Measurements from ENCODE around the gene BIVM.

BIVM gene

DNA sequence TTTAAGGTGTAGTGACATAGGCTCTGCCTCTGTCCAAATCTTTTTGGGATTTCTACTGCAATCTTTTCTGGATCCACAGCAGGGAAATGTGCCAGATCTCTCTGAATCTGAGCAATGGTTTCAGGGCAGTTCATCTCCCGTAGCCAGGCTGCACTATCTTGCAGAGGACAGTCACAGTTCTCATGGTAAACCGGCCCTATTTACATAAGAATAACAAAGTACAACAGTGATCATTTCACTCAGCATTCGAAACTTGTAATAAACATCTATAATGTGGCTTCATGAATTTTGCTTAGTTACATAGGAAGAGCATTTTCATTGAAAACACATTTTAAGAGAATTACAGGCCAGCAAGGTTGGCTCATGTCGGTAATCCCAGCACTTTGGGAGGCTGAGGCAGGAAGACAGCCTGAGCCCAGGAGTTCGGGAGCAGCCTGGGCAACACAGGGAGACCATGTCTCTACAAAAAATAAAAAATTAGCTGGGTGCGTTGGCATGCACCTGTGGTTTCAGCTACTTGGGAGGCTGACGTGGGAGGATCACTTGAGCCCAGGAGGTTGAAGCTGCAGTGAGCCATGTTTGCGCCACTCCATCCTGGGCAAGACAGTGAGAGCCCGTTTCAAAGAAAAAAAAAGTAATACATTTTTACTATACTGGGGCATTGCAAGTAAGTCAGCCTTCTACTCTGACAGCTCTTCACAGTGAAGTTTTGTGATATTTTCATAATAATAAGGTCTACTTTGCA is 5.1 kb upstream of the BIVM start:
- Histone ChIP-seq H2BK120ac (ENCODE audit: low read depth, low read length) (no peak overlapping the region), H3K18ac (ENCODE audit: low read length) (no peak overlapping the region), H3K56ac (ENCODE audit: low read length) (no peak overlapping the region), H3K27me3 (ENCODE audit: insufficient read depth, low read length, poor library complexity) (no peaks in the 10 kb centered on the region), H2BK15ac (replicated peaks; ENCODE audit: low read depth) (no peak overlapping the region), H4K5ac (ENCODE audit: low read length) (no peak overlapping the region), H3K4me1 (ENCODE audit: control insufficient read depth, low read depth, low read length) (no peaks in the 10 kb centered on the region), H3K4me3 (ENCODE audit: low read length) (no peak overlapping the region), H3K4ac (ENCODE audit: low read depth, low read length) (no peak overlapping the region), H3K36me3 (ENCODE audit: control insufficient read depth, insufficient read depth, low read length) (no peaks in the 10 kb centered on the region), H3K4me2 (ENCODE audit: low read length) (no peak overlapping the region), H3K23ac (ENCODE audit: low read length) (no peak overlapping the region), H3K9ac (ENCODE audit: low read length) (no peak overlapping the region), H2AK5ac (ENCODE audit: low read length) (no peak overlapping the region), H3K79me1 (ENCODE audit: low read length) (no peaks in the 10 kb centered on the region), H3K27ac (ENCODE audit: low read depth, low read length) (no peak overlapping the region), H2BK5ac (ENCODE audit: low read length) (no peak overlapping the region), H3K79me2 (ENCODE audit: control insufficient read depth, insufficient read depth, low read length) (no peaks in the 10 kb centered on the region), H4K8ac (ENCODE audit: low read depth, low read length) (no peak overlapping the region)
- DNase-seq = no peak
- no CpG with 5 or more reads among the region's 9 CpGs for WGBS (ENCODE audit: extremely low coverage, insufficient coverage, low lambda C conversion rate)

DNA sequence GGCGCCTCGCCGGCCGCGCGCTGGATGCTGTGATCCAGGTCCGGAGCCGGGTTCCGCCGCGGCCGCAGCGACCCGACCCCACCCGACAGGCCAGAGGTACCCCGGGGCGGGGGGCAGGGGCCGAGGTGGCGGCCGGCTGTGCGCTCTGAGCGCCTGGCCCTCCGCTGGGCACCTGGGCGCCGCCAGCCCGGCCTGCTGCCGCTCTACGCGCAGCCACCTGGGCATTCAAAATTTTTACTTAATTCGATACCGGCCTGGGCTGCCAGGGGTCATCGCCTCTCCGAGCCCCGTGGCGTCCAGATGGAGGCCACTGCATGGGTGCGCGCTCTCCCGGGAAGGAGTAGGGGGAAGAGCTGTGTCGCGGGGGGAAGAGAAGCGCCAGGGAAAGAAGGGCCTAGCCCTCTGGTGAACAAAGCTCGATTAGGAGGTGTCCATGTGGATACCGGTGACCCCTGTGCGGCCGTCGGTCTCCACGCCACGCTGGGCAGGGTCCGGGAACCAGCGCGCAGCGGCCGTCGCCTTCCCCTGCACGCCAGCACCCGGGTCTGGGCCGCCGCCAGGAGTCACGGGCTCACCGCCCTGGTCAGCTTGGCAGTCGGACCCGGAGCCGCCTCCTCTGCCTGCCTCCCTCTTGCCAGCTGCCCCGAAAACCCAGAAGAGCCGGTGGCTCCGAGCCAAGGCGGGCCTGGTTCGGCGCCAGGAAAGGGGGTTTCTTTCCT is 666 bp downstream of the BIVM start:
- H4K8ac ChIP-seq (ENCODE audit: low read depth, low read length) = no peak overlapping the region
- no peaks in the 10 kb centered on the region for H3K79me1 ChIP-seq (ENCODE audit: low read length)
- H3K4ac ChIP-seq (ENCODE audit: low read depth, low read length) = no peak overlapping the region
- peak; percentile 25 for DNase-seq
- no peak overlapping the region for H4K5ac ChIP-seq (ENCODE audit: low read length)
- H2BK15ac ChIP-seq (replicated peaks; ENCODE audit: low read depth) = no peak overlapping the region
- no peak overlapping the region for H2AK5ac ChIP-seq (ENCODE audit: low read length)
- no peak overlapping the region for H3K23ac ChIP-seq (ENCODE audit: low read length)
- H3K4me2 ChIP-seq (ENCODE audit: low read length) = peak overlapping the region; percentile 97
- H3K9ac ChIP-seq (ENCODE audit: low read length) = peak overlapping the region; percentile 86
- no peak overlapping the region for H3K27ac ChIP-seq (ENCODE audit: low read depth, low read length)
- H3K27me3 ChIP-seq (ENCODE audit: insufficient read depth, low read length, poor library complexity) = no peaks in the 10 kb centered on the region
- whole genome bisulfite sequencing (ENCODE audit: extremely low coverage, insufficient coverage, low lambda C conversion rate) = no CpG with 5 or more reads among the region's 69 CpGs
- no peak overlapping the region for H2BK120ac ChIP-seq (ENCODE audit: low read depth, low read length)
- no peaks in the 10 kb centered on the region for H3K4me1 ChIP-seq (ENCODE audit: control insufficient read depth, low read depth, low read length)
- H3K36me3 ChIP-seq (ENCODE audit: control insufficient read depth, insufficient read depth, low read length) = no peaks in the 10 kb centered on the region
- H3K4me3 ChIP-seq (ENCODE audit: low read length) = peak overlapping the region; percentile 72
- H2BK5ac ChIP-seq (ENCODE audit: low read length) = no peak overlapping the region
- H3K79me2 ChIP-seq (ENCODE audit: control insufficient read depth, insufficient read depth, low read length) = no peaks in the 10 kb centered on the region
- H3K18ac ChIP-seq (ENCODE audit: low read length) = no peak overlapping the region
- peak overlapping the region; percentile 85 for H3K56ac ChIP-seq (ENCODE audit: low read length)

DNA sequence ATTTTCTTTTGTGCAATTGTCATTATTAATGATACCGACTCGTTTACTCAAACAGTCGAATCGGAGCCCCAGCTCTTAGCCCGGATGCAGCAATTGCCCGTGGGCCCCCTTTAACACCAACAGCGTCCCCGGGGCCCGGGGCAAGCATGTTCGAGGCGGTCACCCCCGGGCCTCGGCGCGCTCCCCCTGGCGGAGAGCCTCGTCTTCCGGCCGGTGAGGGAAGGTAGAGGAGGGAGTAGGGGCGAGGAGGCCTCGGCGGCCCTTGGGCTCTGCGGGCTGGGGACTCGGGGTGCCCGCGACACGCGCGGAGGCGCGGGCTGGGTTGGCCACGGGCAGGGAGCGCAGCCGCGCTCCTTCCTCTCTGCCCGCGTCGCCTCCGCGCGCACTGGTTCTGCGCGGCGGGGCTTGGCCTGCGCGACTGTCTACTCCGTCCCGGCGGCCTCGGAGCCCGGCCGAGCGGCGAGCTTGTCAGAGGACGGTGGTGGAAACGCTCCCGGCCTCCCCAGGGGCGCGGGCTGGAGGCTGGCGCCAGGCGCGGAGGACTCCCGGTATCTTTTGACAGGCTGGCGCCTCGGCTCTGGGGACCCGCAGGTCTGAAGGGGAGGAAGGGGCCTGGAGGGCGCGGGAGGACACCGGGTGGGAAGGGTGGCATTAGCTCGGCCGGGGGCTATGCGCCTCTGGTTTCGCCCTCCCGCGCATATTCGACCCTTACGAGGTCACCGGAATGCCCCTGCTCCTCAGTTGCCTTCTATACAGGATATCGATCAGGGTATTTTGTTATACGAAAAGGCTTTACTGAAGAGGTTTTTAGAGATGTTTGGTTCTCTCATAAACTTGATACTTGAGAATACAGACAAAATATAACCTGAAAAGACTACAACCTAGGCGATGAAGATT is 1.5 kb downstream of the BIVM start:
- Histone ChIP-seq H2AK5ac (ENCODE audit: low read length) (no peak overlapping the region), H3K4me2 (ENCODE audit: low read length) (peak overlapping the region; percentile 97), H2BK120ac (ENCODE audit: low read depth, low read length) (no peak overlapping the region), H3K27me3 (ENCODE audit: insufficient read depth, low read length, poor library complexity) (no peaks in the 10 kb centered on the region), H3K36me3 (ENCODE audit: control insufficient read depth, insufficient read depth, low read length) (no peaks in the 10 kb centered on the region), H3K4me1 (ENCODE audit: control insufficient read depth, low read depth, low read length) (no peaks in the 10 kb centered on the region), H3K18ac (ENCODE audit: low read length) (peak overlapping the region; percentile 28), H4K5ac (ENCODE audit: low read length) (no peak overlapping the region), H2BK5ac (ENCODE audit: low read length) (no peak overlapping the region), H3K9ac (ENCODE audit: low read length) (peak overlapping the region; percentile 86), H3K56ac (ENCODE audit: low read length) (peak overlapping the region; percentile 90), H3K27ac (ENCODE audit: low read depth, low read length) (no peak overlapping the region), H3K4ac (ENCODE audit: low read depth, low read length) (no peak overlapping the region), H3K79me2 (ENCODE audit: control insufficient read depth, insufficient read depth, low read length) (no peaks in the 10 kb centered on the region), H4K8ac (ENCODE audit: low read depth, low read length) (no peak overlapping the region), H3K4me3 (ENCODE audit: low read length) (peak overlapping the region; percentile 72), H3K79me1 (ENCODE audit: low read length) (no peaks in the 10 kb centered on the region), H3K23ac (ENCODE audit: low read length) (no peak overlapping the region), H2BK15ac (replicated peaks; ENCODE audit: low read depth) (no peak overlapping the region)
- WGBS (ENCODE audit: extremely low coverage, insufficient coverage, low lambda C conversion rate) = no CpG with 5 or more reads among the region's 81 CpGs
- peak; percentile 87 for DNase-seq

DNA sequence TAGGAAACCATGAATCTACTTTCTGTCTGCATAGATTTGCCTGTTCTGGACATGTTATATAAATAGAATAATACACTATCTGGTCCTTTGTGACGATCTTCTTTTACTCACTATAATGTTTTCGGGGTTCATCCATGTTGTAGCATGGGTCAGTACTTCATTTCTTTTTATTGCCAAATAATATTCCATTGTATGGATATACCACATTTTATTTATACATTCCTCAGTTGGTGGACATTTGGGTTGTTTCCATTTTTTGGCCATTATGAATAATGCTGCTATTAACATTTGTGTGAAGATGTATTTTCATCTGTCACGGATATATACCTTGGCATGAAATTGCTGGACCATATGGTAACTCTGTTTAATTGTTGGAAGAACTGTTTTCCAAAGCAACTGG is 6.8 kb downstream of the BIVM start:
- no peak overlapping the region for H3K18ac ChIP-seq (ENCODE audit: low read length)
- H2BK15ac ChIP-seq (replicated peaks; ENCODE audit: low read depth) = no peak overlapping the region
- H3K23ac ChIP-seq (ENCODE audit: low read length) = no peak overlapping the region
- H3K27me3 ChIP-seq (ENCODE audit: insufficient read depth, low read length, poor library complexity) = no peaks in the 10 kb centered on the region
- H3K4me2 ChIP-seq (ENCODE audit: low read length) = no peak overlapping the region
- no peaks in the 10 kb centered on the region for H3K79me2 ChIP-seq (ENCODE audit: control insufficient read depth, insufficient read depth, low read length)
- no peak overlapping the region for H2BK5ac ChIP-seq (ENCODE audit: low read length)
- no CpG with 5 or more reads among the region's 3 CpGs for WGBS (ENCODE audit: extremely low coverage, insufficient coverage, low lambda C conversion rate)
- H3K9ac ChIP-seq (ENCODE audit: low read length) = no peak overlapping the region
- H3K4ac ChIP-seq (ENCODE audit: low read depth, low read length) = no peak overlapping the region
- no peak overlapping the region for H3K56ac ChIP-seq (ENCODE audit: low read length)
- H3K27ac ChIP-seq (ENCODE audit: low read depth, low read length) = no peak overlapping the region
- H4K8ac ChIP-seq (ENCODE audit: low read depth, low read length) = no peak overlapping the region
- H4K5ac ChIP-seq (ENCODE audit: low read length) = no peak overlapping the region
- H3K4me1 ChIP-seq (ENCODE audit: control insufficient read depth, low read depth, low read length) = no peaks in the 10 kb centered on the region
- DNase-seq = no peak
- H3K36me3 ChIP-seq (ENCODE audit: control insufficient read depth, insufficient read depth, low read length) = no peaks in the 10 kb centered on the region
- H3K4me3 ChIP-seq (ENCODE audit: low read length) = no peak overlapping the region
- no peaks in the 10 kb centered on the region for H3K79me1 ChIP-seq (ENCODE audit: low read length)
- H2BK120ac ChIP-seq (ENCODE audit: low read depth, low read length) = no peak overlapping the region
- no peak overlapping the region for H2AK5ac ChIP-seq (ENCODE audit: low read length)

DNA sequence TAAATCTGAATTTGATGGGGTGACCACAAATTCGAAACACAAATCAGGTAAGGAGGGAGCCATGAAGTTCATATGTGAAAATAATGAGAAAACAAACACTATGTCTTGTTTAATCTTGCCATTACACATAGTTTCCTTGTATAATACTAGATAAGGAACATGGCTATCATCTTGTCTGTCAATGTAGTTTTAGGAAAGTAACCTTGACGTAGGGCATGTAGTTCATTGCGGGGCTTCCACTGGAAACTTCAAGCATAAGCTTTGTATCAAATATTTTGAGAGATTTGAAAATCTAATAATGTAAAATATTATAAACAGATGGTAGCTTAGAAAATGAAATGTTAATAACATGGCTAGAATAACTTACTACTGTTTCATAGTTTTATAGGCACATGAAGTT is 8.8 kb downstream of the BIVM start:
- no peak overlapping the region for H3K27ac ChIP-seq (ENCODE audit: low read depth, low read length)
- H3K27me3 ChIP-seq (ENCODE audit: insufficient read depth, low read length, poor library complexity) = no peaks in the 10 kb centered on the region
- no peak overlapping the region for H4K5ac ChIP-seq (ENCODE audit: low read length)
- H2BK120ac ChIP-seq (ENCODE audit: low read depth, low read length) = no peak overlapping the region
- H3K23ac ChIP-seq (ENCODE audit: low read length) = no peak overlapping the region
- no peak overlapping the region for H2AK5ac ChIP-seq (ENCODE audit: low read length)
- no peak overlapping the region for H3K4me3 ChIP-seq (ENCODE audit: low read length)
- no peak overlapping the region for H3K4ac ChIP-seq (ENCODE audit: low read depth, low read length)
- no peak for DNase-seq
- no peak overlapping the region for H3K18ac ChIP-seq (ENCODE audit: low read length)
- no peaks in the 10 kb centered on the region for H3K36me3 ChIP-seq (ENCODE audit: control insufficient read depth, insufficient read depth, low read length)
- peaks cover under 1% of the 10 kb centered on the region for H3K4me1 ChIP-seq (ENCODE audit: control insufficient read depth, low read depth, low read length)
- H3K79me1 ChIP-seq (ENCODE audit: low read length) = no peaks in the 10 kb centered on the region
- no peak overlapping the region for H3K56ac ChIP-seq (ENCODE audit: low read length)
- H2BK15ac ChIP-seq (replicated peaks; ENCODE audit: low read depth) = no peak overlapping the region
- H4K8ac ChIP-seq (ENCODE audit: low read depth, low read length) = no peak overlapping the region
- H2BK5ac ChIP-seq (ENCODE audit: low read length) = no peak overlapping the region
- no peak overlapping the region for H3K4me2 ChIP-seq (ENCODE audit: low read length)
- WGBS (ENCODE audit: extremely low coverage, insufficient coverage, low lambda C conversion rate) = no CpG with 5 or more reads among the region's 3 CpGs
- H3K9ac ChIP-seq (ENCODE audit: low read length) = no peak overlapping the region
- H3K79me2 ChIP-seq (ENCODE audit: control insufficient read depth, insufficient read depth, low read length) = no peaks in the 10 kb centered on the region
